Measurements from ENCODE around the gene ZFAND3. TPM values are rescaled to one million over a fixed set of nuclear protein-coding genes. Genes with fewer than 3 reads are reported as not detected.

ZFAND3 gene
- total and polyA plus RNA-seq, 10 of the 15 experiments (the other 5 are each of a cell fraction or from before 2014, with no cell fraction given): 0.90 to 34.4 (median 16.3) TPM

GRCh38 chr6:37868447-37868825, 48.9 kb downstream of the ZFAND3 start:
- SMC1A ChIA-PET (ENCODE audit: uncharacterized antibody, unreplicated experiment): interaction anchor here (0.6 to 3.1 kb wide), 7 partner anchors 9 to 702 kb away, joined by 3 to 8 read pairs (median 4); no protein-coding TSS in a partner anchor
- H3K9ac ChIP-seq (ENCODE audit: control insufficient read depth, insufficient read depth, low read length): no peak overlapping the region
- FAIRE-seq: no peak
- RAD21 ChIA-PET (ENCODE audit: unreplicated experiment): interaction anchor here (0.8 to 3.0 kb wide), 2 partner anchors 9 to 37 kb away, joined by 3 to 10 read pairs; no protein-coding TSS in a partner anchor
- H2AFZ ChIP-seq (ENCODE audit: control insufficient read depth, low read depth, low read length): no peak overlapping the region
- no peak overlapping the region for H3K4me3 ChIP-seq
- no TSS peak for BruUV-seq (replicated peaks)
- peak; percentile 12; the same call in 2 of the 3 replicates for ATAC-seq
- CTCF ChIA-PET: interaction anchor here (1.0 to 3.2 kb wide), 3 partner anchors 10 to 23 kb away, joined by 5 to 8 read pairs (median 7); no protein-coding TSS in a partner anchor
- H4K20me1 ChIP-seq (ENCODE audit: control insufficient read depth, insufficient read depth): peaks cover 3% of the 10 kb centered on the region; the same call in 1 of the 2 replicates
- POLR2A ChIA-PET: interaction anchor here (2.3 kb wide), 1 partner anchor 14 kb away, joined by 6 read pairs; no protein-coding TSS in a partner anchor
- no peak for DNase-seq (ENCODE audit: low read depth, low spot score)
- H3K4me2 ChIP-seq (ENCODE audit: control insufficient read depth, insufficient read depth): peak overlapping the region; percentile 69
- H3K36me3 ChIP-seq (ENCODE audit: control insufficient read depth in 2 of 2, insufficient read depth in 2 of 2, low read length in 1 of 2): peaks cover 0 to 5% of the 10 kb centered on the region in 2 experiments; a peak in 1 of 4 replicates
- peaks cover 85% of the 10 kb centered on the region for H3K79me2 ChIP-seq (ENCODE audit: control insufficient read depth, insufficient read depth, low read length)
- no peaks in the 10 kb centered on the region for H3K27me3 ChIP-seq (replicated peaks in 1 of 2; ENCODE audit: control insufficient read depth in 2 of 2, insufficient read depth in 2 of 2, low read length in 1 of 2)
- in situ Hi-C loops (cut with MboI) (no loop called here), intact Hi-C loops (cut with micrococcal nuclease; ENCODE audit: unreplicated experiment) (loop anchor here (5.0 to 10.0 kb wide), 3 partner anchors 46 to 164 kb away; no protein-coding TSS in a partner anchor)
- whole genome bisulfite sequencing (ENCODE audit: insufficient coverage, insufficient replicate concordance, low lambda C conversion rate, missing lambda C conversion rate): 83% methylated on average over 4 of the region's 4 CpGs
- peaks cover 28% of the 10 kb centered on the region for H3K4me1 ChIP-seq (ENCODE audit: control insufficient read depth, insufficient read depth, low read length)
- peak overlapping the region; percentile 37 for H3K27ac ChIP-seq (ENCODE audit: control insufficient read depth, insufficient read depth)
- peaks cover 5% of the 10 kb centered on the region; the same call in 2 of the 3 replicates for H3K9me3 ChIP-seq (replicated peaks; ENCODE audit: control insufficient read depth, insufficient read depth, low read length)
- TF ChIP-seq, protein P1, sequence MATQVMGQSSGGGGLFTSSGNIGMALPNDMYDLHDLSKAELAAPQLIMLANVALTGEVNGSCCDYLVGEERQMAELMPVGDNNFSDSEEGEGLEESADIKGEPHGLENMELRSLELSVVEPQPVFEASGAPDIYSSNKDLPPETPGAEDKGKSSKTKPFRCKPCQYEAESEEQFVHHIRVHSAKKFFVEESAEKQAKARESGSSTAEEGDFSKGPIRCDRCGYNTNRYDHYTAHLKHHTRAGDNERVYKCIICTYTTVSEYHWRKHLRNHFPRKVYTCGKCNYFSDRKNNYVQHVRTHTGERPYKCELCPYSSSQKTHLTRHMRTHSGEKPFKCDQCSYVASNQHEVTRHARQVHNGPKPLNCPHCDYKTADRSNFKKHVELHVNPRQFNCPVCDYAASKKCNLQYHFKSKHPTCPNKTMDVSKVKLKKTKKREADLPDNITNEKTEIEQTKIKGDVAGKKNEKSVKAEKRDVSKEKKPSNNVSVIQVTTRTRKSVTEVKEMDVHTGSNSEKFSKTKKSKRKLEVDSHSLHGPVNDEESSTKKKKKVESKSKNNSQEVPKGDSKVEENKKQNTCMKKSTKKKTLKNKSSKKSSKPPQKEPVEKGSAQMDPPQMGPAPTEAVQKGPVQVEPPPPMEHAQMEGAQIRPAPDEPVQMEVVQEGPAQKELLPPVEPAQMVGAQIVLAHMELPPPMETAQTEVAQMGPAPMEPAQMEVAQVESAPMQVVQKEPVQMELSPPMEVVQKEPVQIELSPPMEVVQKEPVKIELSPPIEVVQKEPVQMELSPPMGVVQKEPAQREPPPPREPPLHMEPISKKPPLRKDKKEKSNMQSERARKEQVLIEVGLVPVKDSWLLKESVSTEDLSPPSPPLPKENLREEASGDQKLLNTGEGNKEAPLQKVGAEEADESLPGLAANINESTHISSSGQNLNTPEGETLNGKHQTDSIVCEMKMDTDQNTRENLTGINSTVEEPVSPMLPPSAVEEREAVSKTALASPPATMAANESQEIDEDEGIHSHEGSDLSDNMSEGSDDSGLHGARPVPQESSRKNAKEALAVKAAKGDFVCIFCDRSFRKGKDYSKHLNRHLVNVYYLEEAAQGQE (IDR thresholded peaks at IDR 0.05; ENCODE audit: low read depth, low read length): no peak
- TF ChIP-seq USF1 (IDR thresholded peaks at IDR 0.05; ENCODE audit: borderline replicate concordance, extremely low read length, insufficient read depth, low read depth, low read length): no peak
- no peak for TF ChIP-seq SMAD1 (IDR thresholded peaks at IDR 0.05; ENCODE audit: low read depth, partially characterized antibody)
- TF ChIP-seq ATF7 (IDR thresholded peaks at IDR 0.05; ENCODE audit: low read depth): no peak
- no peak for TF ChIP-seq ZSCAN29 (IDR thresholded peaks at IDR 0.05)
- TF ChIP-seq NBN (IDR thresholded peaks at IDR 0.05): no peak
- TF ChIP-seq CBFB (IDR thresholded peaks at IDR 0.05; ENCODE audit: low read depth): no peak
- TF ChIP-seq YBX1 (IDR thresholded peaks at IDR 0.05): no peak
- TF ChIP-seq NKRF (conservative IDR thresholded peaks at IDR 0.05): no peak
- TF ChIP-seq TCF12 (IDR thresholded peaks at IDR 0.05; ENCODE audit: low read depth, low read length): no peak
- TF ChIP-seq, protein P2, sequence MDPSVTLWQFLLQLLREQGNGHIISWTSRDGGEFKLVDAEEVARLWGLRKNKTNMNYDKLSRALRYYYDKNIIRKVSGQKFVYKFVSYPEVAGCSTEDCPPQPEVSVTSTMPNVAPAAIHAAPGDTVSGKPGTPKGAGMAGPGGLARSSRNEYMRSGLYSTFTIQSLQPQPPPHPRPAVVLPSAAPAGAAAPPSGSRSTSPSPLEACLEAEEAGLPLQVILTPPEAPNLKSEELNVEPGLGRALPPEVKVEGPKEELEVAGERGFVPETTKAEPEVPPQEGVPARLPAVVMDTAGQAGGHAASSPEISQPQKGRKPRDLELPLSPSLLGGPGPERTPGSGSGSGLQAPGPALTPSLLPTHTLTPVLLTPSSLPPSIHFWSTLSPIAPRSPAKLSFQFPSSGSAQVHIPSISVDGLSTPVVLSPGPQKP (IDR thresholded peaks at IDR 0.05; ENCODE audit: low read depth, low read length): no peak
- TF ChIP-seq CHD1 (IDR thresholded peaks at IDR 0.05; ENCODE audit: low read depth, low read length): no peak
- no peak for TF ChIP-seq DPF2 (IDR thresholded peaks at IDR 0.05)
- TF ChIP-seq SRF (IDR thresholded peaks at IDR 0.05; ENCODE audit: low read depth in 2 of 2, low read length in 2 of 2): no peak
